GM18951 (cell line): ENCODE results near the gene TRDMT1.

Experiments used
- POLR2A ChIP-seq: IDR thresholded peaks from 4 replicates; pipeline ENCODE4 v1.6.1; 2011; ENCODE audit warnings: mild to moderate bottlenecking; ENCODE audit not compliant: insufficient read length, insufficient read depth; ENCODE audit errors: extremely low read depth
- in situ Hi-C: fragments of 300-500 bp; cut with MboI; formaldehyde crosslinking; loops from one replicate; pipeline ENCODE4 v1.12.0; 2022; ENCODE audit warnings: low sequenced_read_pairs, mixed read lengths, inconsistent platforms; ENCODE audit not compliant: unreplicated experiment

The TRDMT1 gene

GRCh38 chr10:17213646-17214349, 12.3 kb upstream of the TRDMT1 start:
- no peak for TF ChIP-seq POLR2A

DNA sequence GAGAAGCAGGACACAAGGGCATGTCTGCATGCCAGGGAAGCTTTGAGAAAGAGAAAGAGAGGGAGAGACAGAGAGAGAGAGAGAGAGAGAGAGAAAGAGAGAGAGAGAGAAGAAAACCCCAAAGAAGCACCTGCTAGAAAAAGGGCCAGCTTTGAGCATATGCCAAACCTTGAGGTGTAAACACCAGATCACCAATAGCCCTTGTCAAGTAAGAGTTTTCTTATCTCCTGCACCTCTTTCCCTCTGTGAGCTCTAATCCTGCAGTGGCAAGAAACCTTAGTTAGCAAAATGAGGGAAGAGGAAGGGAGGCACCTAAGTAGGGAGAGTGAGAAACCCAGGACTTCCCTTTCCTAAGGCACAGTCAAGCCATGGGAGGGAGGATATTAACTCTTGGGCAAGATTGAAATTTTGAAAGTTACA, 11.3 kb upstream of the TRDMT1 start:
- in situ Hi-C loops = no loop called here

More at GRCh38 chr10:17213646-17214349, 12.3 kb upstream of the TRDMT1 start:
- in situ Hi-C loops = no loop called here

GRCh38 chr10:17210361-17210760, 8.9 kb upstream of the TRDMT1 start:
- TF ChIP-seq POLR2A = no peak
- in situ Hi-C loops = no loop called here

More for the DNA sequence above, 11.3 kb upstream of the TRDMT1 start:
- TF ChIP-seq POLR2A = no peak

- in situ Hi-C loops = no loop called here
- no peak for TF ChIP-seq POLR2A
Measured at GRCh38 chr10:17209881-17210280, 8.4 kb upstream of the TRDMT1 start.

- TF ChIP-seq POLR2A = no peak
- in situ Hi-C loops = no loop called here
Measured at GRCh38 chr10:17209302-17209701, 7.8 kb upstream of the TRDMT1 start.

- in situ Hi-C loops = no loop called here
Measured at GRCh38 chr10:17208476-17208875, 7.0 kb upstream of the TRDMT1 start.

GRCh38 chr10:17206210-17206709, 4.8 kb upstream of the TRDMT1 start:
- in situ Hi-C loops = no loop called here
- no peak for TF ChIP-seq POLR2A

More at GRCh38 chr10:17208476-17208875, 7.0 kb upstream of the TRDMT1 start:
- no peak for TF ChIP-seq POLR2A

DNA sequence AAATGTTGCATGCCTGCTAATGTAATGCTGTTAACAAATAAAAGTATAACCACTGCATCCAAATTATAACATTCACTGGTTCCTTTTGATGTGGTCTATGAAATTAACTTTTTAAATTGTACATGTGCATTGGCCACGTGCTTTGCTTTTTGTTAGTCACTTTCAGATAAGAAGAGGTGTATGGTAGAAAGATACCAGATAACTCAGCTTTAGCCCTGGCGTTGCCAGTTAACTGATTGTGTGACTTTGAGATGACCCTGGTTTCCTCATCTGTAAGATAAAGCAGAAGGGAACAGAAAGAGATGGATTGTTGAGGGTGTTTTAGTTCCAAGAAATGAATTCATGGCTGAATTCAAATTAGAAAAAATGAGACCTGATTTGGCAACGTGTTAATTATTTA, 1.9 kb upstream of the TRDMT1 start:
- in situ Hi-C loops = no loop called here
- TF ChIP-seq POLR2A = no peak

- in situ Hi-C loops = no loop called here
- TF ChIP-seq POLR2A = no peak
Measured at GRCh38 chr10:17202999-17203398, 1.5 kb upstream of the TRDMT1 start.

GRCh38 chr10:17202506-17202905, 1.0 kb upstream of the TRDMT1 start:
- in situ Hi-C loops = no loop called here
- no peak for TF ChIP-seq POLR2A

DNA sequence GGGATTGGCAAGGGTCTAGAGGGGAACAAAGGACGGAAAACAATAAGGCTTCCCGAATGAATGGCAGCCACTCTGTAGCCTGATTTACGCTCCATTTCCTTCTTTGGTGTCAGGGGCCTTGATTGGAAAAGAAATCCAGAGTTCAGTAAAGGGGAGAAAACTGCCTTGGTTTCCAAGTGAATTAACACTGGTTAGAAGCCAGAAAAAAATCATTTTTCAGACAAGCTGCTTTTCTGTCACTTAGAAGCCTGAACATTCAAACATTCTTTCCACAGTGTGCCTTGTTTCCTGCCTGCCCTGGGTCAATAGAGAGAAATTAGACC, 283 bp upstream of the TRDMT1 start:
- in situ Hi-C loops = no loop called here
- TF ChIP-seq POLR2A = no peak

- no peak for TF ChIP-seq POLR2A
- in situ Hi-C loops = no loop called here
Measured at GRCh38 chr10:17200001-17200911, 1.2 kb downstream of the TRDMT1 start.

- TF ChIP-seq POLR2A = no peak
- in situ Hi-C loops = no loop called here
Measured at GRCh38 chr10:17199351-17199804, 2.1 kb downstream of the TRDMT1 start.
